ENCODE data around the gene UCMA. TPM values are rescaled to one million over a fixed set of nuclear protein-coding genes. Genes with fewer than 3 reads are reported as not detected.

Gene UCMA
- total and polyA plus RNA-seq, 2 donors (not counting 1 experiment from before 2014, with no cell fraction given), result not detected

- Histone ChIP-seq H3K27ac (ENCODE audit: insufficient read depth, low read length) (no peak overlapping the region), H4K20me1 (ENCODE audit: control insufficient read depth, extremely low read depth, insufficient read depth, low read length) (no peaks in the 10 kb centered on the region), H3K4me3 (replicated peaks in 1 of 4; ENCODE audit: control extremely low read depth in 1 of 4, insufficient read depth in 1 of 4, low read depth in 3 of 4, low read length in 4 of 4) (no peak overlapping the region), H3K79me2 (ENCODE audit: control insufficient read depth, insufficient read depth, low read length) (no peaks in the 10 kb centered on the region), H2AFZ (ENCODE audit: low read length) (no peak overlapping the region), H3K27me3 (ENCODE audit: control insufficient read depth, insufficient read depth, low read length) (no peaks in the 10 kb centered on the region), H3K36me3 (ENCODE audit: control insufficient read depth, insufficient read depth, low read length) (no peaks in the 10 kb centered on the region), H3K4me2 (ENCODE audit: extremely low read depth, insufficient read depth, low read length) (no peak overlapping the region), H3K9me3 (ENCODE audit: control insufficient read depth, insufficient read depth, low read depth, low read length) (no peaks in the 10 kb centered on the region), H3K9ac (ENCODE audit: insufficient read depth, low read length) (no peak overlapping the region), H3K4me1 (ENCODE audit: control insufficient read depth, extremely low read depth, insufficient read depth, low read length) (no peaks in the 10 kb centered on the region)
- DNase-seq (ENCODE audit: low read depth in 2 of 2), result no peak
- TF ChIP-seq CTCF (conservative IDR thresholded peaks at IDR 0.05 in 1 of 2, IDR thresholded peaks at IDR 0.05 in 1 of 2; ENCODE audit: low read depth in 1 of 2, low read length in 2 of 2) (no peak), EZH2 (IDR thresholded peaks at IDR 0.05; ENCODE audit: low read length, missing control alignments) (no peak)
These were observed 7.4 kb upstream of the UCMA start for GRCh38 chr10:13241613-13242012.

GRCh38 chr10:13239923-13240322 is 5.7 kb upstream of the UCMA start:
- no peak overlapping the region for H3K27ac ChIP-seq (ENCODE audit: insufficient read depth, low read length)
- H3K79me2 ChIP-seq (ENCODE audit: control insufficient read depth, insufficient read depth, low read length), result no peaks in the 10 kb centered on the region
- no peak overlapping the region for H3K4me3 ChIP-seq (replicated peaks in 1 of 4; ENCODE audit: control extremely low read depth in 1 of 4, insufficient read depth in 1 of 4, low read depth in 3 of 4, low read length in 4 of 4)
- no peaks in the 10 kb centered on the region for H3K9me3 ChIP-seq (ENCODE audit: control insufficient read depth, insufficient read depth, low read depth, low read length)
- no peak overlapping the region for H3K9ac ChIP-seq (ENCODE audit: insufficient read depth, low read length)
- TF ChIP-seq EZH2 (IDR thresholded peaks at IDR 0.05; ENCODE audit: low read length, missing control alignments) (no peak), CTCF (conservative IDR thresholded peaks at IDR 0.05 in 1 of 2, IDR thresholded peaks at IDR 0.05 in 1 of 2; ENCODE audit: low read depth in 1 of 2, low read length in 2 of 2) (no peak)
- H3K27me3 ChIP-seq (ENCODE audit: control insufficient read depth, insufficient read depth, low read length), result no peaks in the 10 kb centered on the region
- no peak for DNase-seq (ENCODE audit: low read depth in 2 of 2)
- no peaks in the 10 kb centered on the region for H3K4me1 ChIP-seq (ENCODE audit: control insufficient read depth, extremely low read depth, insufficient read depth, low read length)
- H3K4me2 ChIP-seq (ENCODE audit: extremely low read depth, insufficient read depth, low read length), result no peak overlapping the region
- H4K20me1 ChIP-seq (ENCODE audit: control insufficient read depth, extremely low read depth, insufficient read depth, low read length), result no peaks in the 10 kb centered on the region
- H2AFZ ChIP-seq (ENCODE audit: low read length), result no peak overlapping the region
- H3K36me3 ChIP-seq (ENCODE audit: control insufficient read depth, insufficient read depth, low read length), result no peaks in the 10 kb centered on the region

- H3K27me3 ChIP-seq (ENCODE audit: control insufficient read depth, insufficient read depth, low read length), result no peaks in the 10 kb centered on the region
- no peaks in the 10 kb centered on the region for H3K9me3 ChIP-seq (ENCODE audit: control insufficient read depth, insufficient read depth, low read depth, low read length)
These were observed 4.3 kb upstream of the UCMA start for GRCh38 chr10:13238271-13239077.

More at GRCh38 chr10:13238271-13239077, 4.3 kb upstream of the UCMA start:
- Histone ChIP-seq H3K9ac (ENCODE audit: insufficient read depth, low read length) (no peak overlapping the region), H2AFZ (ENCODE audit: low read length) (no peak overlapping the region), H3K27ac (ENCODE audit: insufficient read depth, low read length) (no peak overlapping the region), H3K36me3 (ENCODE audit: control insufficient read depth, insufficient read depth, low read length) (no peaks in the 10 kb centered on the region), H4K20me1 (ENCODE audit: control insufficient read depth, extremely low read depth, insufficient read depth, low read length) (no peaks in the 10 kb centered on the region), H3K79me2 (ENCODE audit: control insufficient read depth, insufficient read depth, low read length) (no peaks in the 10 kb centered on the region), H3K4me2 (ENCODE audit: extremely low read depth, insufficient read depth, low read length) (no peak overlapping the region), H3K4me1 (ENCODE audit: control insufficient read depth, extremely low read depth, insufficient read depth, low read length) (no peaks in the 10 kb centered on the region), H3K4me3 (replicated peaks in 1 of 4; ENCODE audit: control extremely low read depth in 1 of 4, insufficient read depth in 1 of 4, low read depth in 3 of 4, low read length in 4 of 4) (no peak overlapping the region)
- TF ChIP-seq CTCF (conservative IDR thresholded peaks at IDR 0.05 in 1 of 2, IDR thresholded peaks at IDR 0.05 in 1 of 2; ENCODE audit: low read depth in 1 of 2, low read length in 2 of 2), result no peak
- no peak for TF ChIP-seq EZH2 (IDR thresholded peaks at IDR 0.05; ENCODE audit: low read length, missing control alignments)
- DNase-seq (ENCODE audit: low read depth in 2 of 2), result no peak
